Testis (tissue), 3 donors: ENCODE measurements around the gene ZNF277. TPM values are rescaled to one million over a fixed set of nuclear protein-coding genes. Genes with fewer than 3 reads are reported as not detected.

Experiments
- DNase-seq: peaks from one replicate; pipeline ENCODE4 v3.0.0-alpha.2; 2019
- H3K27ac ChIP-seq, 2 donors: fragments of 200-600 bp; sonication (generic); one replicate each; pipeline ENCODE4 v1.5.1; 2019
- H3K27me3 ChIP-seq: fragments of 200-600 bp; sonication (generic); one replicate; pipeline ENCODE4 v1.5.1; 2019
- H3K36me3 ChIP-seq: fragments of 200-600 bp; sonication (generic); one replicate; pipeline ENCODE4 v1.5.1; 2017; ENCODE audit warnings: low read depth; ENCODE audit errors: missing control alignments
- H3K4me1 ChIP-seq: fragments of 200-600 bp; sonication (generic); one replicate; pipeline ENCODE4 v1.5.1; 2019
- H3K4me3 ChIP-seq, 2 donors: fragments of 200-600 bp; sonication (generic); one replicate each; pipeline ENCODE4 v1.5.1; 2017 to 2019
- H3K9me3 ChIP-seq: fragments of 200-600 bp; sonication (generic); one replicate; pipeline ENCODE4 v1.5.1; 2017
- POLR2A ChIP-seq: fragments of 450-650 bp; IDR thresholded peaks from one replicate; pipeline ENCODE4 v1.6.1; 2017; ENCODE audit warnings: antibody characterized with exemption, mild to moderate bottlenecking, moderate library complexity
- WGBS, 2 donors: methylation state at CpG; one replicate each; pipeline ENCODE4 v1.1.5; 2018; 5-methylcytosine and 5-hydroxymethylcytosine counted together
- intact Hi-C: fragments of 100-400 bp; cut with DNase I; formaldehyde crosslinking; loops from one replicate; pipeline ENCODE4 v1.15.1; 2023; ENCODE audit warnings: low total_unique reads
- polyA plus RNA-seq: library from polyadenylated mRNA; stranded (reverse); fragments of 350-450 nt; fragmentation: Illumina TruSeq; extraction: RNeasy Lipid Tissue Mini Kit (QIAGEN cat#74804); gene quantifications from one replicate; pipeline ENCODE4 v1.2.3, GENCODE V29; 2014; ENCODE audit warnings: low read depth, low replicate concordance; ENCODE audit not compliant: insufficient read depth
- total RNA-seq, 2 donors: library from RNA; depleted of rRNA; stranded (reverse); fragments of >200 nt; gene quantifications; one replicate each; pipeline ENCODE4 v1.2.3, GENCODE V29; 2016
- TF ChIP-seq, protein P1 (sequence below), 3 experiments: fragments of 450-650 bp in 2 of 3; fragments of 200-600 bp in 1 of 3; sonication (generic) in 1 of 3; IDR thresholded peaks; one replicate each; pipeline ENCODE4 v1.5.1; 2016 to 2019; ENCODE audit warnings: antibody characterized with exemption in 3 of 3, mild to moderate bottlenecking in 2 of 3, moderate library complexity in 1 of 3

The ZNF277 gene
- total and polyA plus RNA-seq, 3 donors from 2014 or later: 13.9 to 15.4 (median 14.6) TPM

DNA sequence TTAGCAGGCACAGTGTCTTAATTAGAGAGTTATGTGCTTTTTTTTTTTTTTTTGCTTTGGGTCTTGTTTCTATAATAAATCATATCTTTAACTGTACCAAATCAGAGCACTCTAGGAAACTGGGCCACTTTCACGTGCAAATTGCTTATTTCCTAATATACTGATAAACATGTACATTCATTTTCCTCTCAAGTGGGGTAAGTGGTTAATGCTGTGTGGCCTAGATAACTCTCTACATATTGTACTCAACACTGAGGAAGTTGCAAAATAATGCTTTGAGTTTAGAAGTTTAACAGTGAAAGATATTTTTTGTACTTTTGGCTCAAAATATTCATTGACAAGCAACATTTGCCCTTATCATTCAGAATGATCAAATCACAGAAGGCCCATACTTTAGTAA lies 127.9 kb downstream of the ZNF277 start:
- Histone ChIP-seq H3K4me3 (no peak overlapping the region), H3K4me1 (no peaks in the 10 kb centered on the region), H3K9me3 (no peaks in the 10 kb centered on the region), H3K27ac (no peak overlapping the region), H3K27me3 (no peaks in the 10 kb centered on the region), H3K36me3 (no peaks in the 10 kb centered on the region)
- intact Hi-C loops: no loop called here
- DNase-seq: no peak
- TF ChIP-seq, protein P1, sequence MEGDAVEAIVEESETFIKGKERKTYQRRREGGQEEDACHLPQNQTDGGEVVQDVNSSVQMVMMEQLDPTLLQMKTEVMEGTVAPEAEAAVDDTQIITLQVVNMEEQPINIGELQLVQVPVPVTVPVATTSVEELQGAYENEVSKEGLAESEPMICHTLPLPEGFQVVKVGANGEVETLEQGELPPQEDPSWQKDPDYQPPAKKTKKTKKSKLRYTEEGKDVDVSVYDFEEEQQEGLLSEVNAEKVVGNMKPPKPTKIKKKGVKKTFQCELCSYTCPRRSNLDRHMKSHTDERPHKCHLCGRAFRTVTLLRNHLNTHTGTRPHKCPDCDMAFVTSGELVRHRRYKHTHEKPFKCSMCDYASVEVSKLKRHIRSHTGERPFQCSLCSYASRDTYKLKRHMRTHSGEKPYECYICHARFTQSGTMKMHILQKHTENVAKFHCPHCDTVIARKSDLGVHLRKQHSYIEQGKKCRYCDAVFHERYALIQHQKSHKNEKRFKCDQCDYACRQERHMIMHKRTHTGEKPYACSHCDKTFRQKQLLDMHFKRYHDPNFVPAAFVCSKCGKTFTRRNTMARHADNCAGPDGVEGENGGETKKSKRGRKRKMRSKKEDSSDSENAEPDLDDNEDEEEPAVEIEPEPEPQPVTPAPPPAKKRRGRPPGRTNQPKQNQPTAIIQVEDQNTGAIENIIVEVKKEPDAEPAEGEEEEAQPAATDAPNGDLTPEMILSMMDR (IDR thresholded peaks at IDR 0.05): no peak
- WGBS, 2 donors: 42 to 54% methylated on average over 1 of the region's 1 CpG

DNA sequence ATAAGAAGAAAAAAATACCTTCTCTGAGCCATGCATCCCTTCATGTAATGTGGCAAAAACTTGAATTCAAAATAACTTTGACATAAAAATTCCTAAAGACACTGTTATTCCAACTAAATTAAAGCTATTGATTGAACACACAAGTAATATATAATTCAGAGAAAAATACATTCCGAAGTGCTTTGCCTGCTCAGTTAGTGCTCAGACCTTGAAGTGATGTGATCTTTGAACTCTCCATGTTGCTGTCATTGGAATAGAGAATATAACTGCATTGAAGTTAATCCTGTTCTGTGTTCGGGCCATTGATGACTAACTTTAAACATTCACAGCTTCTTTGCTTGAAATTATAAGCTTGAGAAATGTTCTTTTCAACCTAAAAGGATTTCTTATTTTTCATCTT lies 129.8 kb downstream of the ZNF277 start:
- intact Hi-C loops: no loop called here
- no peak for TF ChIP-seq POLR2A
- TF ChIP-seq, protein P1 (IDR thresholded peaks at IDR 0.05): no peak
- 94% methylated on average over 2 of the region's 2 CpGs for WGBS, 2 donors
- Histone ChIP-seq H3K4me1 (no peaks in the 10 kb centered on the region), H3K27ac (no peak overlapping the region), H3K4me3 (no peak overlapping the region), H3K36me3 (no peaks in the 10 kb centered on the region), H3K27me3 (no peaks in the 10 kb centered on the region), H3K9me3 (no peaks in the 10 kb centered on the region)
- no peak for DNase-seq

DNA sequence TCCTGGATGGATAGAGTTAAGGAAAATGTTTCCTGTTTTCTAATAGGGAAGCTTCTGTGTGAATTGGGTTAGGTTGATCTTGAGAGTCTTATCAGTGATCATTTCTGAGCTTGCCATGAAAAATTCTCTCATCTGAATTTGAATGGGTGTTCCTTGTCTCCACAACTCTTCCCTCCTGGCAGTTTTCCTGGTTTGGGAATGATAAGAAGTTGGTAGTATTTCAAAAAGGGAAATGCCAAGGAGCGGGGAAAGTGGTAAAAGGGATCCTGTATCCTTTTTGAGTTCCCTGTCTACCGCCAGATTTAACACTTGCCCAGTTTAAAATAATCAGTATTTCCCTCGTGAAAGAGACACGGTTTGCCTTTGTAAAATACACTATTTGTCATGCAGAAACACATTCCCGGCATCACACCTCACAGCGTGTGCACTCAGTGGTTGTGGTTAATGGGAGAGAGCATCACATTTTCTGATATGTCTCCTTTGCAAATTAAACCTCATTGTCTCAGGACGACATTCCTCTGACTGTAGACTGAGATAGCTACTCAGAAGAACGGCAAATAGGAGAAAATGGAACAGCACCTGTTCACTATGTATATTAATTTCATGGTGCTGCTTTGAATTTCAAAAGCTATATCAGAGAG lies 130.6 kb downstream of the ZNF277 start:
- WGBS, 2 donors: 78 to 84% methylated on average over 8 of the region's 8 CpGs
- Histone ChIP-seq H3K27ac (no peak overlapping the region), H3K4me3 (no peak overlapping the region), H3K9me3 (no peaks in the 10 kb centered on the region), H3K27me3 (no peaks in the 10 kb centered on the region), H3K36me3 (no peaks in the 10 kb centered on the region), H3K4me1 (no peaks in the 10 kb centered on the region)
- intact Hi-C loops: no loop called here
- TF ChIP-seq, protein P1 (IDR thresholded peaks at IDR 0.05): no peak
- no peak for TF ChIP-seq POLR2A
- no peak for DNase-seq

DNA sequence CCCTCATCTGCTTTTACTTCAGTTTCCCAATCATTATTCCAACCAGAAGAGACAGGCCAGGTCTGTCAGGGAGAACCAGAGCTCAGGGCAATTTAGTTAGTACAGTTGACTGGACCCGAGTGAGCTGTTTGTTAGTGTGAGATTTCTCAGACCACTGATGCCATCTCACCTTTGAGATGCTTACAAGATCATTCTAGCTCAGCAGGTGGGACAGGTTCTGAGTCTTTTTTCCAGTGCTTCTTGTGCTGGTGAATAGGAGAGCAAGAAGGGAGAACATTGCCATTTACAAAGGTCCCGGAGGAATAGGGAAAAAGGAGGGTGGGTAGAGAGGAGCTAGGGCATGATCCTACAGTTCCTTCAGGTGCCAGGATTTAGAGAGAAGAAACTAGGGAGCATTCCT lies 131.4 kb downstream of the ZNF277 start:
- 93 to 100% methylated on average over 2 of the region's 2 CpGs for WGBS, 2 donors
- no peak overlapping the region for H3K4me3 ChIP-seq
- intact Hi-C loops: no loop called here
- H3K36me3 ChIP-seq: no peaks in the 10 kb centered on the region
- no peaks in the 10 kb centered on the region for H3K27me3 ChIP-seq
- DNase-seq: no peak
- no peaks in the 10 kb centered on the region for H3K9me3 ChIP-seq
- TF ChIP-seq, protein P1 (IDR thresholded peaks at IDR 0.05): no peak
- TF ChIP-seq POLR2A: no peak
- no peak overlapping the region for H3K27ac ChIP-seq
- no peaks in the 10 kb centered on the region for H3K4me1 ChIP-seq

DNA sequence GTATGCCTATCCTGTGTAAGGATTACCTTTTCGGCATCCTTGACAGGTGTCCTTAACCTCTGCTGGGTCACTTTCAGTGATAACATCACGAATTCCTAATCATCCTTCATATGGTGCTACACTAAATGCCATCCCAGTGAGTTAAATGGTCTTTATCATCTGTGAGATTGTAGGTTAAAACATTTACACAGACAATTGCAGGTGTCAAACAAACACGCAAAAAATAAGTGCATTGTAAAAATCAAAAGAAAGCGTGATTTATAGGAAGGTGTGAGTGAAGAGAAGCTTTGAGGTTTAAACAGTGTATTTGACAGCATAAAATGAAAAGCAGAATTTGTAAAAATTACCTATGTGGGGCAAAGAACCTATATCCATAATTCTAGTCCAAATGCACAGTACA lies 132.3 kb downstream of the ZNF277 start:
- Histone ChIP-seq H3K4me1 (no peaks in the 10 kb centered on the region), H3K27me3 (no peaks in the 10 kb centered on the region), H3K27ac (no peak overlapping the region), H3K9me3 (no peaks in the 10 kb centered on the region), H3K36me3 (no peaks in the 10 kb centered on the region), H3K4me3 (no peak overlapping the region)
- intact Hi-C loops: no loop called here
- no peak for DNase-seq
- 90% methylated on average over 4 of the region's 4 CpGs for WGBS, 2 donors
- no peak for TF ChIP-seq POLR2A
- TF ChIP-seq, protein P1 (IDR thresholded peaks at IDR 0.05): no peak
